WTC11 (cell line): ENCODE measurements around the gene LRSAM1. TPM values are rescaled to one million over a fixed set of nuclear protein-coding genes. Genes with fewer than 3 reads are reported as not detected.

ENCODE experiments used
- ATAC-seq: fragments of 200-7000 bp; cut with Tn5 transposase; 2 replicates; pipeline ENCODE4 v1.10.0; 2021; ENCODE audit warnings: mild to moderate bottlenecking, moderate library complexity
- CTCF ChIA-PET: fragments of 300-600 bp; sonication (Branson Sonifier 250); formaldehyde crosslinking; loops from one replicate; lab custom pipeline; 2021; ENCODE audit warnings: antibody characterized with exemption; lab: Charles Lee
- POLR2A ChIA-PET: fragments of 350-600 bp; sonication (Branson Sonifier 250); formaldehyde crosslinking; loops from one replicate; lab custom pipeline; 2021; ENCODE audit warnings: antibody characterized with exemption; lab: Charles Lee
- DNase-seq: peaks from one replicate; pipeline ENCODE4 v3.0.0; 2021; ENCODE audit warnings: low spot score
- H3K27ac Mint-ChIP-seq: 2 replicates; pipeline ENCODE4 v1.8.0; 2021; ENCODE audit warnings: mixed read lengths
- H3K27me3 Mint-ChIP-seq: 2 replicates; pipeline ENCODE4 v1.8.0; 2021; ENCODE audit warnings: low read depth, mild to moderate bottlenecking, moderate library complexity, mixed read lengths
- H3K36me3 Mint-ChIP-seq: 2 replicates; pipeline ENCODE4 v1.8.0; 2021; ENCODE audit warnings: mixed read lengths
- H3K4me1 Mint-ChIP-seq: 2 replicates; pipeline ENCODE4 v1.8.0; 2022; ENCODE audit warnings: mixed read lengths
- H3K4me3 Mint-ChIP-seq: 2 replicates; pipeline ENCODE4 v1.8.0; 2021; ENCODE audit warnings: mild to moderate bottlenecking, moderate library complexity, mixed read lengths
- H3K9me3 Mint-ChIP-seq: 2 replicates; pipeline ENCODE4 v1.8.0; 2021; ENCODE audit warnings: mixed read lengths
- AFF4 ChIP-seq: sonication (generic); formaldehyde crosslinking; IDR thresholded peaks from 2 replicates; pipeline ENCODE4 v1.8.1; 2023; ENCODE audit warnings: mild to moderate bottlenecking, missing genetic modification reagents, borderline replicate concordance
- ARID4B ChIP-seq: sonication (generic); formaldehyde crosslinking; IDR thresholded peaks from 2 replicates; pipeline ENCODE4 v1.8.0; 2023; ENCODE audit warnings: missing genetic modification reagents, mild to moderate bottlenecking, borderline replicate concordance
- ATF1 ChIP-seq: sonication (generic); formaldehyde crosslinking; IDR thresholded peaks from 2 replicates; pipeline ENCODE4 v1.8.1; 2023; ENCODE audit warnings: mild to moderate bottlenecking, moderate library complexity, missing genetic modification reagents
- ATF6 ChIP-seq: sonication (generic); formaldehyde crosslinking; IDR thresholded peaks from 2 replicates; pipeline ENCODE4 v1.8.1; 2023; ENCODE audit warnings: mild to moderate bottlenecking, missing genetic modification reagents
- CBFB ChIP-seq: sonication (generic); formaldehyde crosslinking; IDR thresholded peaks from 2 replicates; pipeline ENCODE4 v1.8.1; 2022; ENCODE audit warnings: mild to moderate bottlenecking, low read depth, missing genetic modification reagents
- ELF4 ChIP-seq: sonication (generic); formaldehyde crosslinking; IDR thresholded peaks from 2 replicates; pipeline ENCODE4 v1.8.1; 2022; ENCODE audit warnings: low read depth, mild to moderate bottlenecking, moderate library complexity, missing genetic modification reagents
- FOXJ3 ChIP-seq: sonication (generic); formaldehyde crosslinking; IDR thresholded peaks from 2 replicates; pipeline ENCODE4 v1.9.0; 2021; ENCODE audit warnings: missing genetic modification reagents, mild to moderate bottlenecking, borderline replicate concordance
- MYBL2 ChIP-seq: sonication (generic); formaldehyde crosslinking; IDR thresholded peaks from 2 replicates; pipeline ENCODE4 v1.8.1; 2023; ENCODE audit warnings: mild to moderate bottlenecking, moderate library complexity, missing genetic modification reagents
- NFE2L1 ChIP-seq: sonication (generic); formaldehyde crosslinking; IDR thresholded peaks from 2 replicates; pipeline ENCODE4 v1.8.1; 2023; ENCODE audit warnings: missing genetic modification reagents
- NFYB ChIP-seq: sonication (generic); formaldehyde crosslinking; conservative IDR thresholded peaks from 2 replicates; pipeline ENCODE4 v1.8.0; 2022; ENCODE audit warnings: low read depth, missing genetic modification reagents
- NR3C1 ChIP-seq: sonication (generic); formaldehyde crosslinking; conservative IDR thresholded peaks from 2 replicates; pipeline ENCODE4 v1.8.1; 2023; ENCODE audit warnings: low read depth, mild to moderate bottlenecking, missing genetic modification reagents
- TCF7 ChIP-seq: sonication (generic); formaldehyde crosslinking; IDR thresholded peaks from 2 replicates; pipeline ENCODE4 v1.8.0; 2022; ENCODE audit warnings: mild to moderate bottlenecking, low read depth, missing genetic modification reagents, moderate library complexity
- TEAD1 ChIP-seq: sonication (generic); formaldehyde crosslinking; IDR thresholded peaks from 2 replicates; pipeline ENCODE4 v1.8.0; 2022; ENCODE audit warnings: mild to moderate bottlenecking, missing genetic modification reagents
- TEAD4 ChIP-seq: sonication (generic); formaldehyde crosslinking; IDR thresholded peaks from 2 replicates; pipeline ENCODE4 v1.8.0; 2022; ENCODE audit warnings: mild to moderate bottlenecking, missing genetic modification reagents
- TP53 ChIP-seq: sonication (generic); formaldehyde crosslinking; IDR thresholded peaks from 2 replicates; pipeline ENCODE4 v1.8.1; 2023; ENCODE audit warnings: mild to moderate bottlenecking, missing genetic modification reagents
- ZBTB43 ChIP-seq: sonication (generic); formaldehyde crosslinking; IDR thresholded peaks from 2 replicates; pipeline ENCODE4 v1.8.1; 2023; ENCODE audit warnings: mild to moderate bottlenecking, missing genetic modification reagents
- ZNF512 ChIP-seq: sonication (generic); formaldehyde crosslinking; IDR thresholded peaks from 2 replicates; pipeline ENCODE4 v1.8.1; 2022; ENCODE audit warnings: missing genetic modification reagents, borderline replicate concordance
- total RNA-seq: library from RNA; stranded (reverse); gene quantifications from 3 replicates; pipeline ENCODE4 v1.2.3, GENCODE V29; 2021

The LRSAM1 gene
- total RNA-seq, 1 experiment from 2014 or later: 32.4 TPM

- H3K9me3 Mint-ChIP-seq: no peaks in the 10 kb centered on the region
- DNase-seq: no peak
- CTCF ChIA-PET: interaction anchor here (1.1 to 2.3 kb wide), 2 partner anchors 14 to 189 kb away, joined by 4 to 9 read pairs; no protein-coding TSS in a partner anchor
- TF ChIP-seq TEAD4 (CRISPR knock-in tag): no peak
- TF ChIP-seq NR3C1: no peak
- TF ChIP-seq FOXJ3 (CRISPR knock-in tag): no peak
- no peak for TF ChIP-seq ZBTB43 (CRISPR knock-in tag)
- TF ChIP-seq TP53: no peak
- TF ChIP-seq, all 79 proteins: peak for 0
- Mint-ChIP-seq H3K4me1 (peaks cover under 1% of the 10 kb centered on the region; the same call in 1 of the 2 replicates), H3K27me3 (no peaks in the 10 kb centered on the region), H3K4me3 (no peak overlapping the region), H3K36me3 (peaks cover 7% of the 10 kb centered on the region; the same call in 1 of the 2 replicates), H3K27ac (no peak overlapping the region)
- POLR2A ChIA-PET: no interaction called here
- ATAC-seq: no peak
These were observed 47.7 kb upstream of the LRSAM1 start for GRCh38 chr9:127403507-127404192.

GRCh38 chr9:127404631-127405030 is 46.7 kb upstream of the LRSAM1 start:
- Mint-ChIP-seq H3K9me3 (no peaks in the 10 kb centered on the region), H3K36me3 (peaks cover 7% of the 10 kb centered on the region; the same call in 1 of the 2 replicates), H3K4me1 (no peaks in the 10 kb centered on the region), H3K4me3 (no peak overlapping the region), H3K27ac (no peak overlapping the region), H3K27me3 (no peaks in the 10 kb centered on the region)
- ChIA-PET CTCF (interaction anchor here (0.8 to 2.3 kb wide), 2 partner anchors 13 to 268 kb away, joined by 3 to 9 read pairs; no protein-coding TSS in a partner anchor), POLR2A (no interaction called here)
- DNase-seq (no peak), ATAC-seq (no peak)
- no peak for TF ChIP-seq TEAD4 (CRISPR knock-in tag)
- TF ChIP-seq TCF7 (CRISPR knock-in tag): no peak
- no peak for TF ChIP-seq AFF4 (CRISPR knock-in tag)
- no peak for TF ChIP-seq ARID4B
- TF ChIP-seq ZBTB43 (CRISPR knock-in tag): no peak
- TF ChIP-seq NFE2L1: no peak
- TF ChIP-seq TEAD1 (CRISPR knock-in tag): no peak
- no peak for TF ChIP-seq NFYB (CRISPR knock-in tag)
- TF ChIP-seq ZNF512: no peak
- TF ChIP-seq CBFB (CRISPR knock-in tag): no peak
- TF ChIP-seq ATF1 (CRISPR knock-in tag): no peak
- no peak for TF ChIP-seq ELF4
- TF ChIP-seq MYBL2 (CRISPR knock-in tag): no peak
- no peak for TF ChIP-seq ATF6 (CRISPR knock-in tag)
